Osteoblast (primary cell): ENCODE results near the gene SHB. TPM values are rescaled to one million over a fixed set of nuclear protein-coding genes. Genes with fewer than 3 reads are reported as not detected.

Source experiments
- DNase-seq: peaks from one replicate; pipeline ENCODE4 v3.0.0; 2011; ENCODE audit warnings: low spot score, mixed read lengths; ENCODE audit not compliant: insufficient read length; ENCODE audit errors: missing footprints
- H2AFZ ChIP-seq: 2 replicates; pipeline ENCODE4 v1.6.0; 2011; ENCODE audit warnings: mild to moderate bottlenecking, low read length
- H3K27ac ChIP-seq: 2 replicates; pipeline ENCODE4 v1.5.1; 2011; ENCODE audit warnings: mild to moderate bottlenecking, low read depth, low read length, moderate library complexity
- H3K27me3 ChIP-seq: 2 replicates; pipeline ENCODE4 v1.6.0; 2012; ENCODE audit warnings: mild to moderate bottlenecking, control low read depth, inconsistent platforms, low read length, moderate library complexity; ENCODE audit not compliant: insufficient read depth
- H3K36me3 ChIP-seq: 2 replicates; pipeline ENCODE4 v1.5.1; 2011; ENCODE audit warnings: mild to moderate bottlenecking, low read length, control low read depth, moderate library complexity; ENCODE audit not compliant: insufficient read depth
- H3K4me1 ChIP-seq: 2 replicates; pipeline ENCODE4 v1.5.1; 2011; ENCODE audit warnings: mild to moderate bottlenecking, low read length, control low read depth, moderate library complexity; ENCODE audit not compliant: insufficient read depth
- H3K4me2 ChIP-seq: 2 replicates; pipeline ENCODE4 v1.6.0; 2011; ENCODE audit warnings: mild to moderate bottlenecking, low read length; ENCODE audit not compliant: insufficient read depth
- H3K4me3 ChIP-seq: fragments of 200-600 bp; sonication (generic); 3 replicates; pipeline ENCODE4 v1.5.1; 2012; ENCODE audit warnings: mild to moderate bottlenecking, low read length, inconsistent platforms; ENCODE audit not compliant: insufficient read depth
- H3K79me2 ChIP-seq: 2 replicates; pipeline ENCODE4 v1.6.0; 2012; ENCODE audit warnings: mild to moderate bottlenecking, low read length, control low read depth, inconsistent platforms; ENCODE audit not compliant: insufficient read depth
- H3K9me3 ChIP-seq: 2 replicates; pipeline ENCODE4 v1.5.1; 2011; ENCODE audit warnings: low read depth, low read length, control low read depth
- H4K20me1 ChIP-seq: 2 replicates; pipeline ENCODE4 v1.6.0; 2012; ENCODE audit warnings: mild to moderate bottlenecking, low read length, control low read depth; ENCODE audit not compliant: insufficient read depth
- CTCF ChIP-seq: IDR thresholded peaks from 2 replicates; pipeline ENCODE4 v1.5.1; 2011; ENCODE audit warnings: mild to moderate bottlenecking, low read depth, low read length, moderate library complexity; ENCODE audit errors: extremely low read depth
- total RNA-seq: library from RNA; depleted of rRNA; stranded (reverse); fragments of >200 nt; gene quantifications from 2 replicates; pipeline ENCODE4 v1.2.3, GENCODE V29; 2012

Gene SHB
- total RNA-seq, 1 donor: 9.4 TPM

- no peak overlapping the region for H3K4me2 ChIP-seq
- no peak for TF ChIP-seq CTCF
- H3K27me3 ChIP-seq: no peaks in the 10 kb centered on the region
- peaks cover 11% of the 10 kb centered on the region for H3K79me2 ChIP-seq
- no peaks in the 10 kb centered on the region for H4K20me1 ChIP-seq
- H3K4me3 ChIP-seq: no peak overlapping the region
- no peaks in the 10 kb centered on the region for H3K9me3 ChIP-seq
- peak; percentile 44 for DNase-seq
- H3K4me1 ChIP-seq: peaks cover 20% of the 10 kb centered on the region
- H3K36me3 ChIP-seq: peaks cover 4% of the 10 kb centered on the region
- no peak overlapping the region for H3K27ac ChIP-seq
- no peak overlapping the region for H2AFZ ChIP-seq
Observed at GRCh38 chr9:37960631-37961030, 108.4 kb downstream of the SHB start.

- Histone ChIP-seq H2AFZ (no peak overlapping the region), H3K4me1 (peaks cover 14% of the 10 kb centered on the region), H3K36me3 (peaks cover 11% of the 10 kb centered on the region), H3K79me2 (peaks cover 11% of the 10 kb centered on the region), H3K4me3 (no peak overlapping the region), H3K9me3 (no peaks in the 10 kb centered on the region), H3K4me2 (no peak overlapping the region), H3K27ac (no peak overlapping the region), H3K27me3 (no peaks in the 10 kb centered on the region), H4K20me1 (no peaks in the 10 kb centered on the region)
- no peak for DNase-seq
- TF ChIP-seq CTCF: no peak
Observed at GRCh38 chr9:37959976-37960375, 109.1 kb downstream of the SHB start.

GRCh38 chr9:37958154-37958553 lies 110.9 kb downstream of the SHB start:
- H3K4me2 ChIP-seq: no peak overlapping the region
- H3K79me2 ChIP-seq: peaks cover 6% of the 10 kb centered on the region
- H3K4me3 ChIP-seq: no peak overlapping the region
- no peaks in the 10 kb centered on the region for H3K27me3 ChIP-seq
- H2AFZ ChIP-seq: no peak overlapping the region
- peaks cover under 1% of the 10 kb centered on the region for H3K9me3 ChIP-seq
- peaks cover 11% of the 10 kb centered on the region for H3K36me3 ChIP-seq
- no peak overlapping the region for H3K27ac ChIP-seq
- peak; percentile 21 for DNase-seq
- peaks cover 17% of the 10 kb centered on the region for H3K4me1 ChIP-seq
- TF ChIP-seq CTCF: no peak
- H4K20me1 ChIP-seq: no peaks in the 10 kb centered on the region

- peak; percentile 14 for DNase-seq
- no peak overlapping the region for H3K4me3 ChIP-seq
Observed at GRCh38 chr9:37957664-37957953, 111.4 kb downstream of the SHB start.

More at GRCh38 chr9:37957664-37957953, 111.4 kb downstream of the SHB start:
- peak overlapping the region; percentile 18 for H3K27ac ChIP-seq
- H3K27me3 ChIP-seq: no peaks in the 10 kb centered on the region
- no peak for TF ChIP-seq CTCF
- H2AFZ ChIP-seq: no peak overlapping the region
- peaks cover 23% of the 10 kb centered on the region for H3K4me1 ChIP-seq
- H3K36me3 ChIP-seq: peaks cover 11% of the 10 kb centered on the region
- peaks cover 3% of the 10 kb centered on the region for H3K79me2 ChIP-seq
- peaks cover 1% of the 10 kb centered on the region for H3K9me3 ChIP-seq
- H3K4me2 ChIP-seq: no peak overlapping the region
- no peaks in the 10 kb centered on the region for H4K20me1 ChIP-seq
